ENCODE results near the gene APBB3.

DNA sequence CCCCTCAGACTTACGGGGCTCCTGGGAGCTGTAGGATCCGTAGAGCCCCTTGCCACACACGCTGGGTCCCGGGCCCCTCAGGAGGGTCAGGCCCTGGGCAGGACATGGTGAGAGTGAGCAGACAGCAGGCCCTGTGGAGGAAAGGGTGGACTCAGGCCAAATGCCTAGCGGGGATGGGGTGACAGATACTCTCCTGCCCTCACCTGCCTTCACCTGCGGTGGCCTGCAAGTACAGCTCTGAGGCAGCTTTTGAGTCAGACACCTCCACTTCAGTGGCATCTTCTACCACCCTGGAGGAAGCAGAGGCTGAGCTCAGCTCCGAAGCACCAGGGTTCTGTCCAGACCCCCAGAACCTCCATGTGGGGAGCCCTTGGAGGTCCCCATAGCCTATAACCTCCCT lies 26.5 kb upstream of the APBB3 start:
- TF ChIP-seq, protein P1, sequence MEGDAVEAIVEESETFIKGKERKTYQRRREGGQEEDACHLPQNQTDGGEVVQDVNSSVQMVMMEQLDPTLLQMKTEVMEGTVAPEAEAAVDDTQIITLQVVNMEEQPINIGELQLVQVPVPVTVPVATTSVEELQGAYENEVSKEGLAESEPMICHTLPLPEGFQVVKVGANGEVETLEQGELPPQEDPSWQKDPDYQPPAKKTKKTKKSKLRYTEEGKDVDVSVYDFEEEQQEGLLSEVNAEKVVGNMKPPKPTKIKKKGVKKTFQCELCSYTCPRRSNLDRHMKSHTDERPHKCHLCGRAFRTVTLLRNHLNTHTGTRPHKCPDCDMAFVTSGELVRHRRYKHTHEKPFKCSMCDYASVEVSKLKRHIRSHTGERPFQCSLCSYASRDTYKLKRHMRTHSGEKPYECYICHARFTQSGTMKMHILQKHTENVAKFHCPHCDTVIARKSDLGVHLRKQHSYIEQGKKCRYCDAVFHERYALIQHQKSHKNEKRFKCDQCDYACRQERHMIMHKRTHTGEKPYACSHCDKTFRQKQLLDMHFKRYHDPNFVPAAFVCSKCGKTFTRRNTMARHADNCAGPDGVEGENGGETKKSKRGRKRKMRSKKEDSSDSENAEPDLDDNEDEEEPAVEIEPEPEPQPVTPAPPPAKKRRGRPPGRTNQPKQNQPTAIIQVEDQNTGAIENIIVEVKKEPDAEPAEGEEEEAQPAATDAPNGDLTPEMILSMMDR (IDR thresholded peaks at IDR 0.05), result no peak
- TF ChIP-seq POLR2A (IDR thresholded peaks at IDR 0.05), result no peak

Measured in heart left ventricle (tissue), 13 donors.